Activated CD4-positive, alpha-beta T cell treated with anti-CD3 and anti-CD28 coated beads, Interleukin-2, amount 50 U/mL, for 16 hours (primary cell): ENCODE measurements around the gene TMEM209.
"Not testable (repeated sequence)": the region's sequence is repeated elsewhere in the genome, so short reads cannot be mapped to it uniquely, and the experiment has no call there.

Experiments used
- DNase-seq: peaks from one replicate; pipeline ENCODE4 v3.0.0-alpha.2; 2020

TMEM209 gene

DNA sequence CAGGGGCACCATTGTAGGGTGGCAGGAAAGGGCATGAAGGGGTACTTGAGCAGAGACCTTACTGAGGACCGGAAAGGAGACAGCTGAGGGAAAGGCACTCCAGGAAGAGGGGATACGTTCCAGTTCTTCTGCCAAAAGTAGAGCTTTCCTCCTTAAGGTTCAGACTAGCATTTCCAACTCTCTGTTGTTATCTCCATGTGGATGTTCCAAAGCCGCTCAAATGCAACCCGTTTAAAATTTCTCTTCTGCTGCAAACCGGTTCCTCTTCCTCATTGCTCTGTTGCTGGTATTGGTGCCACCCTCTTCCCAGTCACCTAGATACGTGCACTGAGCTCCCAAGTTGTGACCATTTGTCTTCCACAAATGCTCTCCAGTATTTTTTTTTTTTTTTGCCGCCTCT, 47.5 kb downstream of the TMEM209 start:
- DNase-seq, result no peak

DNA sequence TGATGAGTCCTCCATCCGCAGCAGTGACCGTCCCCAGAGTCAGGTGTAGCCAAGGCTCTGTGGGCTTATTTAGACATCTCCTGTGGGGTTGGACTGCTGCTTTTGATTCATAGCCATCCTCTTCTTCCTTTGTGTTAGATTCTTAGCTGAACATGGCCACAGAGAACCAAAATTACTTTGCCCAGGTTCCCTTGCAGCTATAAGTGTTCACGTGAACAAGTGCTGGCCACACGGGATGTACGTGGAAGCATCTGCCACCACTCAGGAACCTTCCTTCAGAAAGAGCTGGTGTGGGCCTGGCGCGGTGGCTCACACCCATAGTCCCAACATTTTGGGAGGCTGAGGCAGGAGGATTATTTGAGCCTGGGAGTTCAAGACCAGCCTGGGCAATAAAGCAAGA, 49.1 kb downstream of the TMEM209 start:
- DNase-seq, result no peak

DNA sequence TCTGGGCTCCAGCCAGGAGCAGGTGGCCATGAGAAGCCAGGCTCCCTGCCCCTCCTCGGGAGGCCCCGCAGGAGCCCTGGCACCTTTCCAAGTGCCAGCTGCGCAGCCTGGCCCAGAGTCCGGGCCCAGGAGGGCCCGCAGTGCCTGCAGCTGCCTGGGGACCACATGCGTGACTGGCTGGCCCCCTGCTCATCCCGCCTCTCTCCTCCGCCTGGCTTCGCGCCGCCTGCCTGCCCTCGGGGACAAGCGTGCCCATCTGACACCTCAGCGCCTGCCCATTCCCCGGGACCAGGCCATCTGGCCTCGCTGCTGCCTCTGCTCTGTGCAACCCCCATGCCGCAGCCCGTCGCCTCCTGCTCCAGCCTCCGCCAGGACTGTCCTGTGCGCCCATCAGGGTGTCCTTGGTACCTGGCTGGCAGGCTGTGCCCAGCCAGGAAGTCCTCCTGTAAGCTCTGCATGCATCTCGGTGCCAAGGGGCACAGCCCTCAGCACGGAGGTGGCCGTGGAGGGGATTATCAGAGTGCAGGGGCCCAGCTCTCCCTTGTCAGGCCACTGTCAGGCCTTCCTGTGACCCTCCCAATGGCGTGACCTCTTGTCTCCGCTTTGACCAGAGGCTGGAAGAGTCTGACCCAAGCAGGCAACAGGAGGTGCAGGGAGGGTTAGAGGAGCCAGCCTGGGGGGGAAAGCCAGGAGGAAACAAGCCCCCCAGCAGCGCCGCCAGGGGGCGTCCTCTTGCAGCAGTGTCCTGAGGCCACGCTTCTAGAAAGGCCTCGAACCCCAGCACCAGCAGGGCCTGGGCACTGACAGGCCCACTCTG, 50.5 kb downstream of the TMEM209 start:
- no peak for DNase-seq

DNA sequence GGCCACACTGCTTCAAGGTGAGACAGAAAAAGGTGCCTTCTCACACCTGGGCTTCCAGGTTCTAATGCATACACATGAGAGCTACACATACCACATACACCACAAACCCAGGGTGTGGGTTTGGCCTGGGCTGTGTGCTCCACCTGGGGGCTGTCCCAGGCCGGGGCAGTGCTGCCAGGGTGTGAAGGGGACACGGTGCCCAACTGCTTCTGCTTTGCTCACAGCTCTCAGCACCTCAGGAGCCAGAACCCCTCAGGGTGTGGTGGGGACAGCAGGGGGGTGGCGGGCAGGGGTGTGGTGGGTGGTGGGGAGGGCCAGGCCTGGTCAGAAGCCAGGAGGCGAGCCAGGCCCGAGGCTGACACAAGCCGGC, 51.1 kb downstream of the TMEM209 start:
- no peak for DNase-seq

DNA sequence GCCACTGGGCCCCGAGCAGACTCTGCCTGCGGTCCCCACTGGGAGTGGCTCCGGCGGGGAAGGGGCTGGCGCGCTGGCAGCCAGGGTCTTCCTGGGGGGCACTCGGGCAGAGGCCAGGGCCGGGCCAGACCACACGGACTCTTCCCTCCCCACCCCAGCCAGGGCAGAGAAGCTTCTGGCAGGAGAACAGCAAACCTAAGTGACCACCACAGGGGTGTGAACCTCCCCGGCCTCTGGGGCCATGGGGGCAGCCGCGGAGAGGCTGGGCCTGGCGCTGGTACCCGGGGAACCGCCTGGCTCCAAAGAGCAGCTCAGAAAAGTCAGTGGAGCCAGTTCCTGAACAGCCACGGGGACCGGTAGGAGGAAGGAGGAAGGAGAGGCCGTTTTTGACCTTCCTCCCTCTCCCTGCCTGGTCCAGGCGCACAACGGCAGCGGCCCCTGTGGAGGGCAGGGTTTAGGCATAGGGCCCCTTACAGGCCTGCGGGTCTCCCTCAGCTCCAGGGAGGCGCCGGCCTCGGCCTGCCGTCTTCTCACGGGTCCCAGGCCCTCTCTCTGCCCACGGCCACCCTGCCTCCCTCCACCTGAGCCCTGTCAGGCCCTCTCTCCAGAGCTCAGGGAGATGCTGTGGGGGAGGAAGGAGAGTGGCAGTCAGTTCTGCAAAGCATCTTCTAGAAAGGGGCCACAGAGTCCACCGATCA, 51.8 kb downstream of the TMEM209 start:
- no peak for DNase-seq

DNA sequence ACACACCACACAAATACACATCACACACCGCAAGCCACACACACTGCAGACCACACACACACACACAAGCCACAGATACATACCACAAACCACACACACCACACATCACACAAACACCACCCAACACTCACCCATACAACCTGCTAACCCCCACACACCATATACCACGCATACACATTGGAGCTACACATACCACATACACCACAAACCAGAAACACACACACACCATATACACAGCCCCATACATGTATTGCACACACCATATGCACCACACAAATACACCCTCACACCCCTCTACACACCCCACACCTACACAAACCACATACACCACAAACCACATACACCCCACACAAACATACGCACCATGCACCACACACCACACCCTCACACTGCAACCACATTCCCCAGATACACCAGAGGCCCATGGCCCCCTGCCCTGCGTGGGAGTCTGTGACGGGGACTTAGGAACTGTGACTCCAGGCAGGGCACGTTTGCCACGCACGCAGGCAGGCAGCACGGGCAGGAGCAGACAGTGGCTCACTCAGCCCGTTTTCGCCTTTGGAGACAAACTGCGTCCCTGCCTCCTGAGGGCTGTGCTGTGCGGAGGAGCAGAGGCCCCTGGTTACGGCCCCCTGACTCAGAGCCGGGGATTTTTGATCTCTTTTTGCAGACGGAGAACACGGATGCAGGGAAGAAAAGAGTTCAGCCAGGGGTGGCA, 52.6 kb downstream of the TMEM209 start:
- no peak for DNase-seq

DNA sequence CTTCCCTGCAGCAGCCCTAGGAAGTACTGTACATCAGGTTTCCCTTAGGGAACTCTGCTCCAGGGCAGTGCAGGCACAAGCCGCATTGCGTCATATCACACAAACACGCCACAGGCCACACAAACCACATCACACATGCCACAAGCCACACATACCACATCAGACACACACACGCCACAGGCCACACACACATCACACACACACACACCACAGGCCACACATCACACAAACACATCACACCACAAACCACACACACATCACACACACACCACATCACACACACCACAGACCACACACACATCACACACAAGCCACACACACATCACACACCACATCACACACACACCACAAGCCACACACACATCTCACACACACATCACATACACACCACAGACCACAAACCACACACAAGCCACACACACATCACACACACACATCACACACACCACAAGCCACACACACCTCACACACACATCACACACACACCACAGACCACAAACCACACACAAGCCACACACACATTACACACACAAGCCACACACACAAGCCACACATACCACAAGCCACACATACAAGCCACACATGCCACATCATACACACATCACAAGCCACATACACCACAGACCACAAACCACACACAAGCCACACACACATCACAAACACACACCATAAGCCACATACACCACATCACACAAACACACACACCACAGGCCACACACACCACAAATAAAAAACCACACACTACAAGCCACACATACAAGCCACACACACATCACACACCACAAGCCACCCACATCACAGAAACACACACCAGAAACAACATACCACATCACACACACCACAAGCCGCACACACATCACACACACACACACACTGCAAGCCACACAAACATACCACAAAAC, 53.4 kb downstream of the TMEM209 start:
- DNase-seq, result peak; percentile 23

DNA sequence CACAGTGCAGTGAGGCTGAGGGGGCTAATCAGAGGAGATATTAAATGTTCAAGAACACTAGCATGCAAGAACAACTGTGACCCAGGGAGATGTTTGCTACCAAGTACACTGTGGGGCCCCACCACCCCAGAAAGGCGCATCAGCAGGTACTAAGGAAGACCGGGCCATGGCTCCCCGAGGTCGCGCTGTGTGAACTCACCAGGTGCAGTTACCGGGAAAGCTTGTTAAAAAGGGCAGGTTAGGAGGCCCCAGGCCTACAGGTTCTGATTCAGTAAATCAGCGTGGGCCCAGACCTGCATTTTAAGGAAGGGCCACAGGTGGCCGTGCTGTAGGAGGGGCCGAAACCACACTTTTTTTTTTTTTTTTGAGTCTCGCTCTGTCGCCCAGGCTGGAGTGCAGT, 54.6 kb downstream of the TMEM209 start:
- no peak for DNase-seq

DNA sequence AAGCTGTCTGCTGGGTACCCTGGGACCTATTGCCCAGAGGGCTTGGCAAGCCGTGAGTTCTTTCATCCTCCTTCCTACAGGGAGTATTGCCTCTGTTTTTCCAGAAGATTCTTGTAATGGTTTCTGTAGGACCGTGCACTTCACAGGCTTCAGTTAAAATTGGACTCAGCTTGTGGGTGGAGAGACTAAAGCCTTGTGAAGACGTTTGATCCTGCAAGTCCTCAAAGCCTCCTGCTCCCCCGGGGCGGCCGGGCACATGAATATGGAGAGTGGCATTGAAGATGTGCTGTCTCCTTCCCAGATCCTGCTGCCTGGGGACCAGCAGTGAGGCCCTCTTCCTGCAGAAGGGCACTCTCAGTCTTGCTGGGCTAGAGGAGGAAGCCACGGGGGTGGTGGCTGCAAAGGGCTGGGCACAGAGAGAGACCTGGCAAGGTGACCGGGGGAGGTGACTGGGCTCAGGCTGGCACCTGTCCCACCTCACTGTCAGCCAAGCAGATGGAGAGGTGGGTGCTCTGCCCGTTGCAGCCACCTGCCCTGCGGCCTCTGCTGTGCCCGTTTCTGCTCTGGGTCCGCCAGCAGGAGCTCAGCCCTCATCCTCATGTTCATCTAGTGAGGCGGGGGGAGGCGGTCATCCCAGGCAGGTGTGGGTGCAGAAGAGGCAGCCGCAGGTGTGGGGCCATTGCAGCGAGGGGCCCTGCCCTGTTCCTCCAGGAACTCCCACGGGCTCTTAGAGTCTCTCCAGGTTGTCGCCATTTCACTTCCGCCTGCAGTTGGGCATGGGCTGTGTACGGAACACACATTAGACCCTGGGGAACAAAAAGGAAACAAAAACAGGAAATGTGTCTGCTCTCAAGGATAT, 55.7 kb downstream of the TMEM209 start:
- no peak for DNase-seq

DNA sequence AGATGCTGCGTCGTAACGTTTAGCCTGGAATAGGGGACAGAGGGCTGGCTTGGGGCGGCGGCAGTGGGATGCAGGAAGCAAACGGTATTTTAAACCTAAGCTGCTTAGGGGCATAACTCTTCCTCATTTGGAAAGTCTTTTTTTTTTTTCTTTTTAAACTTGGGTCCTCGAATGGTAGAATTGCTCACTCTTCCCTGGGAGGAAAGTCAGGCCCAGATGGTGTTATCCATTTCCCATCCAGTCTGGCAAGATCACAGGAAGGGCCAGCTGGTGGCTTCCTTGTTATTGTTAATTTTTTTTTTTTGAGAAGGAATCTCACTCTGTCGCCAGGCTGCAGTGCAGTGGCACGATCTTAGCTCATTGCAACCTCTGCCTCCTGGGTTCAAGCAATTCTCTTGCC, 56.6 kb downstream of the TMEM209 start:
- DNase-seq, result no peak

DNA sequence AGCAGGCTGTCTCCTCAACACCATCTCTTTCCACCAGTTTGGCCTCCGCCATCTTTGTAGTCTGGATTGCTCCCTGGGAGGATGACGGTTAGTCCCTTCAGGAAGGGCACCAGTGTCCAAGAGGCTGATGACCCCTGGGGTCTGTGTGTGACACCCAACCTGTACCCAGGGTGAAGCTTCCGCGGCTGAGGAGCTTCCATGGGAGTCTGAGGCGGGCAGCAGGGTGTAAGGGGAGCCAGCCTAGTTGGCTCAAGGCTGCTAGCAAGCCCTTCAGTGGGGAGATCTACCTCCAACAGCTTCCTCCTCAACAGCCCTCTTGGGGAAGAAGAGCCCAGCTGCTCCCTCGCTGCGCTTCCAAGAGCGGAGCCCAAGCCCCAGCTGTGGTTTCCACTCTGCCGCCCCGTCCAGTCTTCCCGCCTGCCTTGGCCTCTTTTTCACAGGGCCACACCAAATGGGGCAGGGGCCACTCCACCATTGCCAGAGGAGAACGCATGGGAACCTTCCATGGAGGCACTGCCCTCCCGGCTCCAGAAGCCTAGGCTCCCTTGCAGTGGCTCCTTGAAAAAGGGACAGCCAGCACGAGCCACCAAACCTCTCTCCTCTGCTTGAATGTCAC, 57.4 kb downstream of the TMEM209 start:
- DNase-seq, result no peak

DNA sequence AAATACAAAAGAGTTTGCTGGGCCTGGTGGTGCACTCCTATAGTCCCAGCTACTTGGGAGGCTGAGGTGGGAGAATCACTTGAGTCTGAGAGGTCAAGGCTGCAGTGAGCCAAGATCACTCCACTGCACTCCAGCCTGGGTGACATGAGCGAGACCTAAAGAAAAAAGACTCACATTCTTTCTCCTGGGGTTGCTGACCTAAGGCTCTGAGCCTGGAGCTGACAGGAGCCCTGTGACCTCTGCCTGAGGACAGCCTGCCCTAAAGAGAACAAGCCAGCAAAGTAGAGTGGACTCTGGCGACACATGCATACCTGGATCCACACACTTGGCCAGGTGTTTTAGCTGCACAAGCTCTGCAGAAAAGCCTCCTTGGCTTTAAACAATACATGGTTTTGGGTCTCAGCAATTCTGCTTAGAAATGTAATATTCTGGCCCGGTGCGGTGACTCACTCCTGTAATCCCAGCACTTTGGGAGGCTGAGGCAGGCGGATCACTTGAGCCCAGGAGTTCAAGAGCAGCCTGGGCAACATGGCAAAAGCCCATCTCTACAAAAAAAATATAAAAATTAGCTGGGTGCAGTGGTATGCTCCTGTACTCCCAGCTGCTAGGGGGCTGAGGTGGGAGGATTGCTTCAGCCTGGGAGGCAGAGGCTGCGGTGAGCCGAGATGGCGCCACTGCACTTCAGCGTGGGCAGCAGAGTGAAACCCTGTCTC, 58.4 kb downstream of the TMEM209 start:
- DNase-seq, result no peak

DNA sequence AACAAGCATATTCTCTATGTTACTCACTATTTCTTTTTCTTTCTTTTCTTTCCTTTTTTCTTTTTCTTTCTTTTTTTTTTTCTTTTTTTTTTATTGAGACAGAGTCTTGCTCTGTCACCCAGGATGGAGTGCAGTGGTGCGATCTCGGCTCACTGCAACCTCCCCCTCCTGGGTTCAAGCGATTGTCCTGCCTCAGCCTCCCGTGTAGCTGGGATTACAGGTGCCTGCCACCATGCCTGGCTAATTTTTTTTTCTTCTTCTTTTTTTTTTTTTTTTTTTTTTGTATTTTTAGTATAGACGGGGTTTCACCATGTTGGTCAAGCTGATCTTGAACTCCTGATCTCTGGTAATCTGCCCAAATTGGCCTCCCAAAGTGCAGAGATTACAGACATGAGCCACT, 59.1 kb downstream of the TMEM209 start:
- not testable (repeated sequence) for DNase-seq

DNA sequence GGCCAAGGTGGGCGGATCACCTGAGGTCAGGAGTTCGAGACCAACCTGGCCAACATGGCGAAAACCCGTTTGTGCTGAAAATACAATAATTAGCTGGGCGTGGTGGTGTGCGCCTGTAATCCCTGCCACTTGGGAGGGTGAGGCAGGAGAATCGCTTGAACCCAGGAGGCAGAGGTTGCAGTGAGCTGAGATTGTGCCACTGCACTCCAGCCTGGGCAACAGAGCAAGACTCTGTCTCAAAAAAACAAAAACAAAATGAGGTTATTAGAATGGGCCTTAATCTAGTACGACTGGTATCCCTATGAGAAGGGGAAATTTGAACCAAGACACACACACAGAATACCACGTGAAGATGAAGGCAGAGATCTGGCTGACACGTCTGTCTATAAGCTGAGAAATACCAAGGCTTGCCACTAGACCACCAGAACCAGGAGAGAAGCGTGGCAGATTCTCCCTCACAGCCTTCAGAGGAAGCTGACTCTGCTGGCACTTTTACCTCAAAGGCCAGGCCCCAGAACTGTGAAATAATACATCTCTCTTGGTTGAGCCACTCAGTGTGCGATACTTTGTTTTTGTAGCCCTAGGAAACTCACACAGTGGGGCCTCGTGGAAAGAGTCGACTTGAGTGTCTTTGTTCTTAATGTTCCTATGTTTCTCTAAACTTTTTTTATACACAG, 59.6 kb downstream of the TMEM209 start:
- no peak for DNase-seq

DNA sequence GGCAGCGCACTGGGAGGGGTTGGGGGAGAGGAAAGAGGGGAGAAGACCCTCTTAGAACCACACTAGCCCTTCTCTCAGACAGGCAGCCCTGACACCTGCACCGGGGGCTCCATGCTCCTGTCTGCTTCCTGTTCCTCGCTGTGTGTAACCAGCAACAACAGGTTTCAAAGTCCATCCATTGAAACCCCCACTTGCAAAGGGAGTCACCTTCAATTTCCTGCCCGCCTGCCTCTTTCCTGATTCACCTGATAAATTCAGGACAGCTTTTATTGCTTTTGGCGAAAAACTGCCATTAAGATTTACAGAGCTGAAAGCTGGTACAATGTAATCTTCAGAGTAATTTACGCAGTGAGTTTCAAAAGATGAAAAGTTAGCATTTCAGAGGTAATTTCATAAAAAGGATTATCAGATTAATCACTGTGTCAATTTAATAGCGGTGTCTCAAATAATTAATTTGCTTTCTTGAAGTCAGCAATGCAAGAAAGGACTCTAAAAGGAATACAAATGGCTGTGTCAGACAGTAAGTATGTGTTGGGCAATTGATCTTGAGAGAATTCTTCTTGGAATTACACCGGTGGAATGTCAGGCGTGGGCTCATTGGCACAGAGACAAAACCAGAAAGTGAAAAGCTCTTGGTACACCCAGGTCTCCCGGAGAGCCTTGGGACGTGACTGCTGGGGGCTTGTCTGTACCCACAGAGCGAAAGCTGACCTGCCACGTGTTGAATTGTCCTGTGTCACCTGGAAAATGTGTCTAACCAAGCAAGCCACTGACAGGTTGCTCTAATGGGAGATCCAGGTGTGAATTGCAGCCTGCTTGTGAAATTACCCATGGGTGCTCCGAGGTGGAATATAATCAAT, 60.7 kb downstream of the TMEM209 start:
- DNase-seq, result no peak

DNA sequence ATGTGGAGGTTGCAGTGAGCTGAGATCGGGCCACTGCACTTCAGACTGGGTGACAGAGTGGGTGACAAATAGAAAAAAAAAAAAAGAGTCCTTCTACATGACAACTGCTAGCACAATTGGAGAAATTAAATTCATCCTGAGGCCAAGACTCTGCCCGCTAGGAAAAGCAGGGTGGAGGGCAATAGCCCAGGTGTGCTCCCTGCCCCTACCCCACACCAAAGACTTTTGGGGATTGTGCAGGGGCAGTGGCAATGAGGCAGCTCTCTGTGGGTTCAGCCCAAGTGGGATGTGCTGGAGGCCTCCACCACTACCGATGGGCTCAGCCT, 61.3 kb downstream of the TMEM209 start:
- no peak for DNase-seq

DNA sequence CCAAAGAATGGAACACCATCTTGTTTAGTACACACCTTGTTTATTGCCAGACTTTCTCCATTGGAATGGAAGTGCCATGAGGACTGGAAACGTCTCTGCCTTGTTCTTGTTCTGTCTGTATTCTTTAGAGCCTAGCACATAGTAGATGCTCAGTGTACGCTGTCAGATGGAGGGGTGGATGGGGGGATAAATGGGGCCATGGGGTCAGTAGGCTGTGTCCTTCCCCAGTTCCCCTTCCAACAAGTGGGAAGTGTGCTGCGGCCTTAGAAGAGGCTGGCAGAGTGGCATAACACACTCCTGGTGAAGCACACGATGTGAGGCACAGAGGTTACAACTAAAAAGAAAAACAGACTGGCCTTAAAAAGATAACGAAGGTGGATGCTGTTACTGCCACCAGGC, 61.9 kb downstream of the TMEM209 start:
- DNase-seq, result no peak

DNA sequence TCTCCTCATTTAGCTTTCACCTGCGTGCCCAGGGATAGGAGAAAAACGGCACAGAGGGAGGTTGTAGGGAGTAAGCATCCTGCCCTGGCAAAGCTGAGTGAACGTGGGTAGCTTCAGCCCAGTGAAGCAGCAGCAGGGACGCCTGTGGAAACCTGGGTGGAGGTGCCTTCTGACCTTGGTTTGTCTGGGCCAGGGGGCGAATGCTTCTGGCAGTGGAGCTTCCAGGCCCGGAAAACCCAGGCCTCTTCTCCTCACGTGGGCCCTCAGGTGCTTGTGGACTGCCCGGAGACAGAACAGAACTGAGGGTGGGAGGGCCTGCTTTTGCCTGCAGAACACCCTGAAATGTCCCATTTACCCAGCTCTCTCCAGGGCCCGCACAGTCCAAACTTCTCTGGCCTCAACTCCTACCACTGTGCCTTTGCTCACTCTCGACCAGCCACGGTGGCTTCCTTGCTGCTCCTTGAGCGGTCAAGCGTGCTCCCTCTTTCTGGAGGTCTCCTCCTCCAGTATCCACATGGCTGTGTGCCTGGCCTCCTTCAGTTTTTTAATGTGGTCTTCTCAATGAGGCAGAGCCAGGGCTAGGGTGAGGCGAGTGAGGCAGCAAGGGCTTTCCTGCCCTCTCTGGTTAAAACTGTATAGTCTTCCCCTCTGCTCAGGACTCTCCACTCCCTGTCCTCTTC, 62.4 kb downstream of the TMEM209 start:
- DNase-seq, result no peak
